H1 (cell line): ENCODE data around the gene DOCK11. TPM values are rescaled to one million over a fixed set of nuclear protein-coding genes. Genes with fewer than 3 reads are reported as not detected.

ENCODE experiments used
- CHD1 ChIP-seq: IDR thresholded peaks from 2 replicates; pipeline ENCODE4 v1.6.1; 2012; ENCODE audit warnings: low read depth, low read length, improper control_type of control experiment
- JUND ChIP-seq: IDR thresholded peaks from 2 replicates; pipeline ENCODE4 v1.6.1; 2011; ENCODE audit warnings: mild to moderate bottlenecking, improper control_type of control experiment, low read length
- TBP ChIP-seq: IDR thresholded peaks from 2 replicates; pipeline ENCODE4 v1.6.1; 2011; ENCODE audit warnings: low read depth, low read length, improper control_type of control experiment
- polyA plus RNA-seq, 7 experiments: library from polyadenylated mRNA; depleted of rRNA in 3 of 7; stranded (reverse) in 5 of 7; unstranded in 2 of 7; fragments of >200 nt in 5 of 7; fragments of 200-250 nt in 2 of 7; gene quantifications; 1 replicate in 5 of 7; 2 replicates in 1 of 7; 4 replicates in 1 of 7; pipeline versions ENCODE4 v1.2.1 to v1.2.3, GENCODE V29; 2011 to 2013; ENCODE audit warnings: missing spikeins in 2 of 7, mixed read lengths in 2 of 7
- total RNA-seq: library from RNA; stranded (reverse); fragmentation: NEBNext Ultra II Directional; extraction: Animal tissue kit (Norgen Biotek cat#: 25700); gene quantifications from 2 replicates; pipeline ENCODE4 v1.2.1, GENCODE V29; 2021

Gene DOCK11
- total and polyA plus RNA-seq, 2 of the 8 experiments (the other 6 are each of a cell fraction or from before 2014, with no cell fraction given): 4.9 to 12.0 TPM

- TF ChIP-seq CHD1: no peak
- TF ChIP-seq JUND: no peak
- no peak for TF ChIP-seq TBP
Observed at GRCh38 chrX:118717678-118718391, 222.2 kb downstream of the DOCK11 start (continued).
